Measurements from ENCODE around the gene MTRR.

GRCh38 chr5:7828269-7828668, 40.7 kb upstream of the MTRR start:
- TF ChIP-seq RXRA (IDR thresholded peaks at IDR 0.05; ENCODE audit: insufficient read depth, low read depth, low read length) (no peak), GTF2F1 (IDR thresholded peaks at IDR 0.05; ENCODE audit: borderline replicate concordance, low read depth, low read length) (no peak), CEBPB (IDR thresholded peaks at IDR 0.05; ENCODE audit: low read depth, low read length) (no peak), FOSL1 (IDR thresholded peaks at IDR 0.05; ENCODE audit: insufficient read depth, low read depth, low read length) (no peak), EZH2 (IDR thresholded peaks at IDR 0.05; ENCODE audit: low read depth, low read length, severe bottlenecking) (no peak), RFX5 (IDR thresholded peaks at IDR 0.05; ENCODE audit: borderline replicate concordance, low read depth, low read length) (no peak), TAF1 (IDR thresholded peaks at IDR 0.05; ENCODE audit: low read depth, low read length) (no peak)

Measured in H1 (cell line).